ENCODE data around the gene MVB12B.
"Not testable (repeated sequence)": the region's sequence is repeated elsewhere in the genome, so short reads cannot be mapped to it uniquely, and the experiment has no call there.

Gene MVB12B, protein sequence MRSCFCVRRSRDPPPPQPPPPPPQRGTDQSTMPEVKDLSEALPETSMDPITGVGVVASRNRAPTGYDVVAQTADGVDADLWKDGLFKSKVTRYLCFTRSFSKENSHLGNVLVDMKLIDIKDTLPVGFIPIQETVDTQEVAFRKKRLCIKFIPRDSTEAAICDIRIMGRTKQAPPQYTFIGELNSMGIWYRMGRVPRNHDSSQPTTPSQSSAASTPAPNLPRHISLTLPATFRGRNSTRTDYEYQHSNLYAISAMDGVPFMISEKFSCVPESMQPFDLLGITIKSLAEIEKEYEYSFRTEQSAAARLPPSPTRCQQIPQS

GRCh38 chr9:126326228-126327005 lies at the start of gene MVB12B:
Gene MVB12B, plus strand, starts transcription at chr9:126326829. Its CDS starts 101 bp downstream, at chr9:126326930.
- DNase-seq (ENCODE audit: low read depth), result no peak

- no peak for DNase-seq (ENCODE audit: low read depth)
Measured at GRCh38 chr9:126283799-126284465, 42.7 kb upstream of the MVB12B start.

- not testable (repeated sequence) for DNase-seq (ENCODE audit: low read depth)
Measured at GRCh38 chr9:126285652-126286051, 41.0 kb upstream of the MVB12B start.

DNA sequence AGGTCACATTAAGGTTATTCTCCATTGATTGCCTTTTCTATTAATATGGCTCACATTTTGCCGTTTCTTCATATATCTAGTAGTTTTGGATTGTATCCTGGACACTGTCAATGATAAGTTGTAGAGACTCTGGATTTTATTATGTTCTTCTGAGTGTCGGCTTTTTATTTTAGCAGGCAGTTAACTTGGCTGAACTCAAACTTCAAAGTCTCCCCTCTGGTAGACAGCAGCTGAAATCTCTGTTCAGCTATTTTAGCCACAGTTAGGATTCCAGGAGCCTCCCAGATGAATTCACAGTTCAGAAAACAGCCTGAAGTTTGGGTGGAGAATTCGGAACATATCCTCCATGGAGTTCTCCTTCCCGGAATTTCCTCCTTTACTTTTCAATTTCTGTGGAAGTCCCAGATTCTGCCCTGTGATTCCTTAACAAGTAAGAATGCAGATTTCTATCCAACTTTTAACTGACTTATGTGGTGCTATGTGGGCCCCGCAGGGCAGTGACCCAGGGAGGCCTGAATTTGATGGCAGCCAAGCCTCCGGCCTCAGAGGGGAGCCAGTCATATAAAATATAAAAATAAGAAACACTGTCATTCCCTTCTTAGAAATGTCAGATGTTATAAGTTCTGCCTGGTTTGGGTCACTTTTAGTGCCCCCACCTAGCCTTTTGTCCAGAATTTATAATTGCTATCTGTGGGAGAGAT lies 39.3 kb upstream of the MVB12B start:
- no peak for DNase-seq (ENCODE audit: low read depth)

DNA sequence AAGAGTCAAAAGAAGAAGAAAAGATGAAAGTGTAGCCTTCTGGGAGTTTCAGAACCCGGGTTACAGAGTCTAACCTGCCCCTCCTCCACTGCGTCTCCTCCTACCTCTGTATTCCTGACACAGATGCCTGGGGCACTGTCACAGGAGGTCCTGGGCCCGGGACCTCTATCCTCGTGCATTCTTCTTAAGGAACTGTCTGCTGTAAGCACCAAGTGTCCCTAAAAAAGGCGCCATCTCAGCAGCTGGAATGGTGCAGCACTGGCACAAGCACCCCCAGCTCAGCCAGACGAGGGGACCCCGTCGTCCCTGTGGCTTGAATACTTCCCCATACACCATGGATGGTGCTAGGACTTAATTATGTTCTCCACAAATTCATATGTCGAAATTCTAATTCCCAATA lies 35.8 kb upstream of the MVB12B start:
- DNase-seq (ENCODE audit: low read depth), result no peak

DNA sequence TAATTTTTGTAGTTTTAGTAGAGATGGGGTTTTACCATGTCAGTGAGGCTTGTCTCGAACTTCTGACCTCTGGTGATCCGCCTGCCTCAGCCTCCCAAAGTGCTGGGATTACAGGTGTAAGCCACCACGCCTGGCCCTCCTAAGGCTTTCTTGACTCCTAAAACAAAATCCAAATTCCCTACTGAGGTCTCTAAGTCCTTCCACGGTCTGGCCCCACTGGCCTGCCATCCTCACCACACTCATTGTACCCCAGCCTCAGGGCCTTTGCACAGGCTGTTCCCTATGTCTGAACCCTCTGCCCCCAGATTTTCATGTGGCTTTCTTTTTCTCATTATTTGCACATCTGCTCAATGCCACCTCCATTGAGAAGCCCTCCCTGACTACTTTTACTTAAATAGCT lies 34.7 kb upstream of the MVB12B start:
- no peak for DNase-seq (ENCODE audit: low read depth)

- no peak for DNase-seq (ENCODE audit: low read depth)
Measured at GRCh38 chr9:126292736-126293521, 33.7 kb upstream of the MVB12B start.

DNA sequence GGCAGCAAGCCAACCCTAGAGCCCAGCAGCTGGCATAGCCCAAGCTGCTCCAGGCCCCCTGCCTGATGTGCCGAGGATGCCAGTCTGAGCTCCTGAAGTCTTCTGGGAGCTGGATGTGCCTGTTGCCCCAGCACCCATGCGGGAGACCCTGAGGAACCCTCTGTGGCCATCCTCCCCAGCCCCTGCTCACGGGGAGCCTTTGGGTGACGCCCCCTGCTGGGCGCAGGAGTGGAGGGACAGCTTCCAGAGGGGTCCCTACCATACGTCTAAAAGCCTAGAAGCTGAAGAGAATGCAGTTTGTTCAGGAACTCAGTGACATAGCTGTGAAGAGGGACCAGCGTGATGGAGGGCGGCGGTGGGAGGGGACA lies 33.1 kb upstream of the MVB12B start:
- no peak for DNase-seq (ENCODE audit: low read depth)

DNA sequence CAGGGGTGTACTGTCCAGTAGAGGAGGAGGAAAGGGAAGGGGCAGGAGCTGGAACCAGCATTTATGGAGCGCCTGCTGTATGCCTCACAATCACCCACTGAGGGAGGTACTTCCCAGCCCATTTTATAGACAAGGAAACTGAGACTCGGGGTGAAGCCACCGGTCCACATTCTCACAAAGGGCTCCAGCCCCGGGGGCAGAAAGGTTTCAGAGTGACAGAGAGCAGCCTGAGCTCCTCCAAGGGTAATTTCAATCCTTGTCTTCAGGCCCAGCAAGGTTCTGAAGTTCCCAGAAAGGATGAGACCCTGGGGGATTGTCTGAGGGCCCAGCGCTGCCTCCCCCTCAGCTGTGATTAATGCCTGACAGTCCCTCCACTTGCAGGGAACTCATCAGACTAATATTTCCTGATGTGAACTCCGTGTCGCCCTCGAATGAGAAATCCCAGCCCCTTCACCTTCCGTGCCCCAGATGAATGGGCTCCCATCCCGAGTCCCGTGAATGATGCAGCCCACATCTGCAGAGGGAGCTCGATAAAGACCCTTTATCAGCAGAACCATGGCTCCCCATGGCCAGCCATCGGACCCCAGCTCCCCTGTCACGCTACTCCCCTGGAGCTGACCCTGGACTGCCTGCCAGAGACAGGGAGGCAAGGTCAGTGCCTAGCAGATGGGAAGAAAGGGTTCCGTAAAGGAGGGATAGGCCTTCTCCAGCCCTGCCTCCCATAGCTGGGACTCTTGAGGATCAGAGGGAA lies 32.1 kb upstream of the MVB12B start:
- no peak for DNase-seq (ENCODE audit: low read depth)

DNA sequence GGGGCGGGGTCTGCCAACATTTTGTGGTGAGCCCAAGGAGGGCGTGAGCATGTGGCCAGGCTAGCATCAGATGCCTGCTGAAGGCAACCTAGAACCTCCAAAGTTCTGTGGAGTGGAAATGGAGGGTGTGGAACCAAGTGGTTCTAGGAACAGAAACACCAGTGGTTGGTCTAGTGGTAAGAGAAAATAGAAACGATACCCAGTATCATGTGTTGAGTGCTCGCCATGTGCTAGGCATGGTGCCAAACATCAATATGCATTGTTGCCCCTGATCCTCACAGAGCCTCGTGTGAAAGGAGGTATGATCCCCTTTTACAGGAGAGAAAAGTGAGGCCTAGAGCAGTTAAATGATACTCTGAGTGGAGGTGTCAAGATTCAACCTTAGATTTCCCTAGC lies 31.5 kb upstream of the MVB12B start:
- no peak for DNase-seq (ENCODE audit: low read depth)

DNA sequence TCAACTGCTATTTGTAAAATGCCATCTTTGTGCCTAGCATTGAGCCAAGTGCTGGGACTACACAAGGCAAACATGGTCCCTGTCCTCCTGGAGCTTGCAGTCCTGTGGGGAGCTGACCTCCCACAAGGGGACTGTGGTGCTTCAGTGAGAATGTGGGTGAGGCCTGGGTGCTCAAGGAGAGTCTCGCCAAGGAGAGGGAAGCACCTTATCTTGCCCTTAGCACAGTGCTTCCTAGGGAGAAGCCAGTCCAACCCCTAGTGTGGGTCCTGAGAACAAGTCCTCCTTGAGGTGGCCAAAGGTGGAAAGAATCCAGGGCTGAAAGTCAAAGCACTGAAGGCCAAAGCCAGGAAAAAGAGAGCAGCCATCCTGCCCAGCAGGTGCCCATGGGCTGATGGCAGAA lies 31.1 kb upstream of the MVB12B start:
- no peak for DNase-seq (ENCODE audit: low read depth)

- DNase-seq (ENCODE audit: low read depth), result no peak
Measured at GRCh38 chr9:126295936-126296600, 30.6 kb upstream of the MVB12B start.

DNA sequence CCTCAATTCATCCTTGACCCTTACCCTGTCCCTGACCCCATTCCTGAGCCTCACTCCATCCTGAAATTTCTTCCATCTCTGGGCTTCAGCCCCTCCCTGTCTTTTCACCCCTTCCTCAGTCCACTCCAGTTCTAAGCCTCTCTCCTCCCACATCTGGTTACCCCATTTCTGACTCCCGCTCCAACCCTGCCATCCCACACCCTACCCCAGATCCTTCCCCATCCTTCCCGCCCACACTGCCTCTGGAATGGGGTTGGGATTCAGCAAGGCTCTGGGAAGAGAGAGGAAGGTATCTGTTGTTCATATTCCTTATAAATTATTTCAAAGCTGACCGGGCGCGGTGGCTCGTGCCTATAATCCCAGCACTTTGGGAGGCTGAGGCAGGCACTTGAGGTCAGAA lies 29.9 kb upstream of the MVB12B start:
- DNase-seq (ENCODE audit: low read depth), result no peak

DNA sequence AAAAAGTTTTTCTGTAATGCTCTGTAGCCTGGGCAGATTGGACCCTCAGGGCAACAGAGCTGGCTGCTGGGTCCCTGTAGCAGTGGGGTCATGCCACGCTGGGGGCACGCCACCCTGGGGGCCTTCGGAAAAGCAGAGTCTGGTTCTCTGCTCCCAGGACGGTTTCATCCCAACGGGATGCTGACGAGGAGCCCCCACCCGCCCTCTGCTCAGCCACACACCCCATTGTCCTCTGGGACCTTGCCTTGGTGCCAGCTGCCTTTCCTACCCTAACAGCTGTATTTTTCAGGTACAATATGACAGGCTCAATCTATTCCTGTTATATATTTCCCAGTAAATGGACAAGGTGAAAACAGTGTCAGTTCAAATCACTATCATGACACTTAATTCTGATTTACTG lies 29.0 kb upstream of the MVB12B start:
- no peak for DNase-seq (ENCODE audit: low read depth)

DNA sequence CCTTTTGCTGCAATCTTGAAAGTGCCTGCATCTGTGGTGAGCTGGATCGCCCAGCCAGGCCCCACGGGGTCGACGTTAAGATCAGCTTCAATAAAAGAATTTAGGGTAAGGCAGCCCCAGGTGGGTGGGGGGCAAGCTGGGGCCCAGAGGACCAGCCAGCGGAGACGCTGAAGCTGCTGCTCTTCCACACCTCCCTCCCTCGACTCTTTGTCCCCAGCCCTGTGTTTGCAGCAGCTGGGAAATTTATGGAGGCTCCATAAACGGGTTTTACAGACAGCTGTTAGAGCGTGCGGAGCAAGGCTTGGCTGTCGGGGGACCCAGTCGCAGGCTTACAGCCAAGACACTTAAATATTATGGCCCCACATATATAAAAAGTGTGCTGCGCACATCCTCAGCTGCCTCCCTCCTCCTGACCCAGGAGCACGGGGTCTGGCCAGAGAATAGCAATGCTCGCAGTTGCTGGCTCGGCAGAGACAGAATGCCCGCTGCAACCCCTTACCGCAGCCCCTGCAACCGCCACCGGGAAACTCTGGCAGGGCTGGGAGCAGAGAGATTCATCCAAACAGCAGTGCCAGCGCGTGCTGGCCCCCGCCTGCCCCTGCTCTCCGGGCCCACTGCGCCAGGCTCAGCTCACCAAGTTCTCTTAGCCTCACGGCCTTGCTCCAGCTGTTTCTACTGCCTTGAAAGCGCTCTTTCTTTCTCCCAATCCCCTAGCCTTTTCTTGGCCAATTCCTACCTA lies 28.4 kb upstream of the MVB12B start:
- no peak for DNase-seq (ENCODE audit: low read depth)

GRCh38 chr9:126299706-126300276 lies 26.8 kb upstream of the MVB12B start:
- DNase-seq (ENCODE audit: low read depth), result peak; percentile 66

- no peak for DNase-seq (ENCODE audit: low read depth)
Measured at GRCh38 chr9:126301196-126301595, 25.4 kb upstream of the MVB12B start.

DNA sequence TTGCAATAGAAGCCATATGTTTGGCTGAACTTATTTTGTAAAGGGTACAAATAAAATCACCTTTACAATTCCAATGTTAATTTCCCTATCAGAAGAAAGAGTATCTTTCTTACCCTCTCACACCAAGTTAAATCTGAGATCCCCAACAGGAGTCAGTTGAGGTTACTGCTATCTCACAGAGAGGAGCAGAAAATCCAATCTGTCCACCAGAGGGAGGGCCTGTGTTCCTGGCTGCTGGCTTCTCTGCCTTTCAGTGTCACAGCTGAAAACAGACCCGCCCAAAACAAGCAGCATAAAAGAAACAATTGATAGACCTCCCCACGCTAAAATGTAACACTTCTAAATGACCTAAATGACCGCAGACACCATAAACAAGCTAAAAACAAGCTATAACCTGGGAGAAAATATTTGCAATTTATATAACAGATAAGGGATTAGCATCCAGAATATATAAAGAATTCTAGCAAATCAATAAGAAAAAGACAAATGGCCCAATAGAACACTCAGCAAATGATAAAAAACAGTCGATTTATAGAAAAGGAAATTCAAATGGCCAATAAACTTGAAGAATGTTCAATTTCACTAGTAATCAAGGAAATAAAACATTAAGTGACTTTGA lies 24.5 kb upstream of the MVB12B start:
- DNase-seq (ENCODE audit: low read depth), result peak; percentile 51

DNA sequence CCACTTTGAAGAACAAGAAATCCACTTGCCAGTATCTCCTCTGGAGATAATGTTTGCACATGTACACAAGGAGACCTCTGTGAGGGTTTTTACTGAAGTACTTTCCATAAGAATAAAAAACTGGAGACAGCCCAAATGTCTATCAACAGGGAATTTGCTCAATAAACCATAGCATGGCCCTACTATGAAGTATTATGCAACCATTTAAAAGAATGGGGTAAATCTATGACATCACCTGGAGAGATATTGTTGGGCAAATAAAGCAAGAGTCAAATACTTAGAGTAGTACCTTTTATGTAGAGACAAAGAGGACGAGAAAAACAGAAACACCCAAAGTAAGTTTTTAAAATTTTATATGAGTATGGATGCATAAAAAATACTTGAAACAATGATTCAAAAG lies 23.9 kb upstream of the MVB12B start:
- DNase-seq (ENCODE audit: low read depth), result no peak

Measured in amniotic epithelial cell (primary cell).